ENCODE measurements around the gene JMJD1C.

DNA sequence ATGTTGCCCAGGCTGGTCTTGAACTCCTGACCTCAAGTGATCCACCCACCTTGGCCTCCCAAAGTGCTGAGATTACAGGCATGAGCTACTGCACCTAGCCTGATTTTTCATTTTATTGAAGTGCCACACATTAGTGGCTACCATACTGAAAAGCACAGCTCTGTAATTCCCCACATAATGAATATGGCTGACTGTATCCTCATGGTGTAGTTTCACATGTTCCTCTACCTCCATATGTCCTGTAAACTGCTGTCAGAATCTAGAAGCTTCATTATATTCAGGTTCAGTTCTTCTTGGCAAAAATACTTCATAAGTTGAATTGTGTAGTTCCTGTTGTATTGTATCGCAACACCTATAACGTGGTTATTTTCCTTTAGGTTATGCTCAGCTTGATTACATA lies 11.1 kb downstream of the JMJD1C start:
- TF ChIP-seq POLR2A (IDR thresholded peaks at IDR 0.05; ENCODE audit: low read length) (no peak), GATA1 (IDR thresholded peaks at IDR 0.05; ENCODE audit: low read depth, low read length) (no peak)
